HT1080 (cell line): ENCODE measurements around the gene COX5A. TPM values are rescaled to one million over a fixed set of nuclear protein-coding genes. Genes with fewer than 3 reads are reported as not detected.
"Not testable (repeated sequence)": the region's sequence is repeated elsewhere in the genome, so short reads cannot be mapped to it uniquely, and the experiment has no call there.

ENCODE experiments used
- DNase-seq: peaks from one replicate; pipeline ENCODE4 v3.0.0-alpha.2; 2015; ENCODE audit warnings: low read depth
- total RNA-seq: library from RNA; depleted of rRNA; stranded (reverse); fragments of >200 nt; shearing (Covaris generic); gene quantifications from 2 replicates; pipeline ENCODE4 v1.2.3, GENCODE V29; 2014

COX5A gene
- total RNA-seq, 1 experiment from 2014 or later, result 162 TPM

DNA sequence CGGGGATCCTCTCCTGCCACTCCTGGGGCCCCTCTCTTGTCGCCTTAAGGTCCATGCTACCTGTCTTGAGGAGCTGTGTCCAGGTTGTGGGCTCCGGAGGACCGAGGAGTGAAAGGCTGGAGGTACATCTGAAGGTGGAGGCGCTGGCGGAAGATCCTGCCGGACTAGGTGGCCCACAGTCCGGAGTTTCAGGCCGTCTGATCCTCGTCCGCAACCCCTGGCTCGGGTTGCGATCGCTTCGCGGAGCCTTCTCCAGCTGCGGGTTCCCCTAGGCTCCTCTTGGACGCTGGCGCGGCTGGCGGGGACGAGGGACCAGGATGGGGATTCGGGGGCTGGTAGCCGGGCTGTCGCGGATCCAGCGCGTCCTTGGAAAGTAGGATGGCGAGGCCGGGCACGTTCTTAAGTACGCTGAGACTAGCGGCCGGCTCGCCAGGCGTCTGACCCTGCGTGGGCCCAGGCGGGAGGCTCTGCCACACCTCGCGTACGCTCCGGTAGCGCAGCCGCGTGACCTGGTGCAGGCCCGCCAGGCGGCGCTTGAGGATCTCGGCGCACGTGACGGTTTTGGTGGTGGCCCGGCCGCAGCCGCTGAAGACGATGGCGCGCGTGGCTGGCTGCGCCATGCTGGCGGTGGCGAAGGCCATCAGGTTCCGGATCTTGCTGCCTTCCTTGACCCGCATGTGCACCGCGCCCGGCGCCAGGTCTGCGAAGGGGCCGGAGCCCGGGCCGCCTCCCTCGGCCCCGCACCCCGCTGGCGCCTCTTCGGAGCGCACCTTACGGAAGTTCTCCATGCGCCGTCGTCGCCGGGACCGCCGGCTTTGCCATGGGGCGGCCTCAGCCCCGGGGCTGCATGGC lies 18.1 kb upstream of the COX5A start:
- no peak for DNase-seq

GRCh38 chr15:74955017-74955416 lies 17.1 kb upstream of the COX5A start:
- no peak for DNase-seq

DNA sequence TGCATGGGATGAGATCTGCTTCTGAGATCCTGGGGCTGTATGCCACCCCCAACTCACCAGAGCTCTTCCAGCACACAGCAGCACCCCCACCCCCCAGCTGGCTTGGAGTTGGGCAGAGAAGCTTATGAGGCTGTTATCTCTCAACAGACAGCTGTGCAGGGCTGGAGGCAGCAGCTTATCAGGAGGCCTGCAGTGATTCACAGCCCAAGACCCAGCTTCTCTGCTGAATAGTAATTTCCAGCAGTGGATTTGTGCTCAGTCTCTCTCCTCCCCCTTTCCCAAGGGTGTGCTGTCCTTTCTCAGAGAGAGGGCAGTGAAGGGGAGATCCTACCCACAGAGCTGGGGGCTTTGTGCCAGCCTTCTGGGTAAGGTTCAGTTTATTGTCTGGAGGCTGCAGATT lies 16.6 kb upstream of the COX5A start:
- no peak for DNase-seq

DNA sequence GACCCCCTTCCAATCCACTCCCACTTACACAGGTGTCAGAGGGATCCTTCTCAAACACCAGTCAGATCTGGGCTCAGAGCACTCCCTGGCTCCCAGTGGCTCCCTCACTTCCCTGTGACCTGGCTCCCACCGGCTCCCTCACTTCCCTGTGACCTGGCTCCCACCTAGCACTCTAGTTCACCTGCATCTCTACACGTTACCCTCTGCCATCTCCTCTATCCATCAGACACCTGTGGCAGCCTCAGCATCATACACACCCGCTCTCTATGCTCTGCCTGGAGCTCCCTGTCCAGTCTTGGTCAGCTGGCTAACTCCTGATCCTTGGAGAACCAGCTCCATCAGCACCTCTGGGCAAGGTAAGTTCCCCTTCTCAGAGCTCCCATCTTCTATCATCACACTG lies 13.1 kb upstream of the COX5A start:
- DNase-seq, result no peak

GRCh38 chr15:74950078-74950908 lies 12.4 kb upstream of the COX5A start:
- DNase-seq, result peak; percentile 65

DNA sequence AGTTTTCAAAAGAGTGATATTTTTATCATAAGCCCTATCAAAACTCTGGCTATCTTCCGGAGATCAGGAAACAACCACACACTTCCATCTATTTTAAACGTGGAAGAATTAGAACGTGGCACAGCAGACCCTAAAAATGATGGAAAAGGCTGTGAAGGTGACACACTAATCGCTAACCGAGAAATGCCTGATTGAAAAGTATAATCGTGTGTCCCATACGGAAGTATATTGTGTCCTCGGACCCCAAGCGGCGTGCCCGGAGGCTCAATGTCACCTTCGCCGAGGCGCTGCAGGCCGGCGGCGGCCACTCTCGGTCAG lies 642 bp downstream of the COX5A start:
- no peak for DNase-seq

DNA sequence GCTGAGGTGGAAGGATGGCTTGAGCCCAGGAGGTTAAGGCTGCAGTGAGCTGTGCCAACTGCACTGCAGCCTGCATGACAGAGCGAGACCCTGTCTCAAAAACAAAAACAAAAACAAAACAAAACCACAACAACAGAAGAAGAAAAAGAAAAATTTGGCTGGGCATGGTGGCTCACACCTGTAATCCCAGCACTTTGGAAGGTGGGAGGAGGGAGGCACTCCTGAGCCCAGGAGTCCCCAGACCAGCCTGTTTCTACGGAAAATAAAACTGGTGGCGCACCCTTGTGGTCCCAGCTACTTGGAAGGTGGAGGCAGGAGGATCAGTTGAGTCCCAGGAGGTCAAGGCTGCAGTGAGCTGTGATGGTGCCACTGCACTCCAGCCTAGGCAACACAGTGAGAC lies 2.7 kb downstream of the COX5A start:
- DNase-seq, result not testable (repeated sequence)

GRCh38 chr15:74933573-74933972 lies 4.3 kb downstream of the COX5A start:
- DNase-seq, result no peak

DNA sequence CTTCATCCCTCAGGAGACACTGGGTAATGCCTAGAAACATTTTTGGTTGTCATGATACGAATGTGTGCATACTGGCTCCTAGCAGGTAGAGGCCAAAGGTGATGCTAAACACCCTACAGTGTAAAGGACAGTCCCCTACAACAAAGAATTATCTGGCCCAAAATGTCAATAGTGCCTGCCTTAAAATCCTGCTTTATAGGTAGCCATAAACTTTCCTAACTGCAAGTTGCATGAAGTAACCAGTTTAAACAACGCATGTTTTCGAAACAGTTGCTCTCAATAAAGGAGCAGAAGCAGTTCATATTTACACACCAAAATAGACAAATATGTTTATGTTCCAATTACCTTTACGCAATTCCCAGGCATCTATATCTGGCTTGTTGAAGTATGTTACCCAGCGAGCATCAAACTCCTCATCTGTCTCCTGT lies 9.1 kb downstream of the COX5A start:
- no peak for DNase-seq

- DNase-seq, result no peak
Observed at GRCh38 chr15:74924525-74924924, 13.3 kb downstream of the COX5A start.

DNA sequence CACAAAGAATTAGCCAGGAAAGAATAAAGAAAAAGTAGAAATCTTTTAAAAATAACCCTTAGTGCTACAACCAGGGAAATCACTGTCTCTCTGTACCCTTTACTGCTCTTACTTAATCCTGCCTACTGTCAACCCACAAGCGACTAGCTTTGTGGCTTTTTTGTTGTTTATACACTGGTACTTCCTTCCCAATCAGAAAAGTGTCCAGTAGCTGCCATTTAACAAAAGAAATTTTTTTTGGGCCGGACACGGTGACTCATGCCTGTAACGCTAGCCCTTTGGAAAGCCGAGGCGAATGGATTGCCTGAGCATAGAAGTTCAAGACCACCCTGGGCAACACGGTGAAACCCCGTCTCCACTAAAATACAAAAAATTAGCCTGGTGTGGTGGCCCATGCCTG lies 17.4 kb downstream of the COX5A start:
- DNase-seq, result peak; percentile 51

GRCh38 chr15:74917676-74918075 lies 20.2 kb downstream of the COX5A start:
- peak; percentile 31 for DNase-seq

DNA sequence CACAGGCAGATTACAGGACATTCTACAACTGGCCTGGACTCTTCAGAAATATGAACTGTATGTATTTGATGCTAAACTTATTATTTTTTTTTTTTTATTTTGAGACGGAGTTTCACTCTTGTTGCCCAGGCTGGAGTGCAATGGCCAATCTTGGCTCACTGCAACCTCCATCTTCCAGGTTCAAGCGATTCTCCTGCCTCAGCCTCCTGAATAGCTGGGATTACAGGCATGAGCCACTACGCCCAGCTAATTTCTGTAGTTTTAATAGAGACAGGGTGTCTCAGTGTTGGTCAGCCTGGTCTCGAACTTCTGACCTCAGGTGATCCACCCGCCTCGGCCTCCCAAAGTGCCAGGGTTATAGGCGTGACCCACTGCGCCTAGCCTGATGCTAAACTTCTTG lies 24.1 kb downstream of the COX5A start:
- DNase-seq, result not testable (repeated sequence)

GRCh38 chr15:74913041-74913440 lies 24.8 kb downstream of the COX5A start:
- no peak for DNase-seq

DNA sequence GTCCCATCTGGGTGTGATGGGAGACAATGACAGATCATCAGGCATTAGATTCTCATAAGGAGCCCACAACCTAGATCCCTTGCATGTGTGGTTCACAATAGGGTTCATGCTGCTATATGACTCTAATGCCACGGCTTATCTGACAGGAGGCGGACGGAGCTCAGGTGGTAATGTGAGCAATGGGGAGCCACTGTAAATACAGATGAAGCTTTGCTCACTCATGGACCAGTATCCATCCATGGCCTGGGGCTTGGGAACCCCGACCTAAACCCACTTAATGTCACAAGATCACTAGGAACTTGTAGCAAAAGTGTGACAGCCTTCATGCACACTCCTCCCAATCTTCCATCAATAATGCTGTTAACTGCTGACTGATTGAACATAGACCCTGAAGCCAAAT lies 29.2 kb downstream of the COX5A start:
- no peak for DNase-seq

GRCh38 chr15:74907163-74907870 lies 30.6 kb downstream of the COX5A start:
- DNase-seq, result no peak

- peak; percentile 69 for DNase-seq
Observed at GRCh38 chr15:74906450-74907162, 31.3 kb downstream of the COX5A start, which contains the start of gene FAM219B. FAM219B (minus strand) TSS chr15:74906851; CDS start chr15:74906800, 51 bp downstream.

- peak; percentile 14 for DNase-seq
Observed at GRCh38 chr15:74906067-74906449, 31.8 kb downstream of the COX5A start.

GRCh38 chr15:74904190-74904805 lies 33.6 kb downstream of the COX5A start:
- no peak for DNase-seq

DNA sequence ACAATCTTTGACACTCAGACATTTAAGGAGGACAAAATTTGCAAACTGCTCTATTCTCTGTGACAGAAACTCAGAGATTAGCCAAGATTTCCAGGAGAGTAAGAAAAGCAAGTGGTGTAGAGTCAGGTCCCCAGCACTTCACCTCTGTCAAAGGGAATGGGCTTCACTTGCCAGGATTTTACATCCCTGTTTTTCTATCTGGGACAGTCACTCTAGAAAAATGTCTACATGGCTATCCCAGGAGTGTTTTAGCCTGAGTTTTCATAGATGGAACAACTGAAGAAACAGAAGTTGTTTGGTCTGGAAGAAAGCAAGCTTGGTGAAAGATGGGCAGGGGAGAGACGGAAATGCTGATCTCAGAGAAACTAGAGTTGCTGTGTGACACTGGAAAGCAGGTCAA lies 34.2 kb downstream of the COX5A start:
- DNase-seq, result no peak
